Right ventricle myocardium superior (tissue), 1 donor: ENCODE data around the gene QKI. TPM values are rescaled to one million over a fixed set of nuclear protein-coding genes. Genes with fewer than 3 reads are reported as not detected.
"Not testable (repeated sequence)": the region's sequence is repeated elsewhere in the genome, so short reads cannot be mapped to it uniquely, and the experiment has no call there.

ENCODE experiments used
- ATAC-seq: fragments of 200-7000 bp; cut with Tn5 transposase; one replicate; pipeline ENCODE4 v1.9.1; 2020; ENCODE audit warnings: mild to moderate bottlenecking; ENCODE audit not compliant: poor library complexity
- DNase-seq: peaks from one replicate; pipeline ENCODE4 v3.0.0-alpha.2; 2020
- intact Hi-C: fragments of 100-400 bp; cut with DNase I; formaldehyde crosslinking; loops from one replicate; pipeline ENCODE4 v1.11.2; 2022
- total RNA-seq: library from RNA; stranded (reverse); fragmentation: NEBNext Ultra II Directional; extraction: Animal tissue kit (Norgen Biotek cat#: 25700); gene quantifications from one replicate; pipeline ENCODE4 v1.2.1, GENCODE V29; 2021
- donor health status: DM: no; HTN: yes; CAD: no; lungs with severe emphysema.

Gene QKI
- total RNA-seq, 1 donor from 2014 or later = 477 TPM

- intact Hi-C loops = loop anchor here (10.0 kb wide), 1 partner anchor 147 kb away; no protein-coding TSS in a partner anchor
- ATAC-seq (peak; percentile 40), DNase-seq (no peak)
Observed at GRCh38 chr6:163427498-163428254, 13.2 kb downstream of the QKI start.

GRCh38 chr6:163428373-163428772 lies 13.9 kb downstream of the QKI start:
- no peak for DNase-seq
- ATAC-seq = no peak
- intact Hi-C loops = loop anchor here (10.0 kb wide), 1 partner anchor 146 kb away; no protein-coding TSS in a partner anchor

GRCh38 chr6:163429858-163430448 lies 15.4 kb downstream of the QKI start:
- intact Hi-C loops = loop anchor here (10.0 kb wide), 1 partner anchor 145 kb away; no protein-coding TSS in a partner anchor
- no peak for DNase-seq
- ATAC-seq = no peak

GRCh38 chr6:163432300-163432699 lies 17.8 kb downstream of the QKI start:
- no peak for ATAC-seq
- DNase-seq = no peak
- intact Hi-C loops = no loop called here

GRCh38 chr6:163433486-163433885 lies 19.0 kb downstream of the QKI start:
- intact Hi-C loops, DNase-seq, ATAC-seq: not testable (repeated sequence)

GRCh38 chr6:163435023-163435422 lies 20.5 kb downstream of the QKI start:
- no peak for DNase-seq
- intact Hi-C loops = no loop called here
- no peak for ATAC-seq

- ATAC-seq (no peak), DNase-seq (no peak)
- intact Hi-C loops = no loop called here
Observed at GRCh38 chr6:163436843-163437242, 22.3 kb downstream of the QKI start.

GRCh38 chr6:163437466-163437865 lies 22.9 kb downstream of the QKI start:
- no peak for ATAC-seq
- intact Hi-C loops = no loop called here

GRCh38 chr6:163438298-163438939 lies 23.9 kb downstream of the QKI start:
- intact Hi-C loops = no loop called here
- DNase-seq (no peak), ATAC-seq (no peak)

More at GRCh38 chr6:163437466-163437865, 22.9 kb downstream of the QKI start:
- no peak for DNase-seq

GRCh38 chr6:163438940-163439335 lies 24.4 kb downstream of the QKI start:
- DNase-seq (peak; percentile 69), ATAC-seq (peak; percentile 57)
- intact Hi-C loops = no loop called here

GRCh38 chr6:163439390-163439789 lies 24.9 kb downstream of the QKI start:
- intact Hi-C loops, DNase-seq: not testable (repeated sequence)

GRCh38 chr6:163439997-163440396 lies 25.5 kb downstream of the QKI start:
- no peak for DNase-seq
- intact Hi-C loops = no loop called here
- ATAC-seq = no peak

More at GRCh38 chr6:163439390-163439789, 24.9 kb downstream of the QKI start:
- not testable (repeated sequence) for ATAC-seq

- ATAC-seq (no peak), DNase-seq (no peak)
- intact Hi-C loops = no loop called here
Observed at GRCh38 chr6:163442336-163442735, 27.8 kb downstream of the QKI start.

- no peak for DNase-seq
- intact Hi-C loops = no loop called here
- no peak for ATAC-seq
Observed at GRCh38 chr6:163444077-163444476, 29.6 kb downstream of the QKI start.

GRCh38 chr6:163446549-163446948 lies 32.0 kb downstream of the QKI start:
- DNase-seq (no peak), ATAC-seq (no peak)
- intact Hi-C loops = no loop called here

GRCh38 chr6:163449076-163449475 lies 34.6 kb downstream of the QKI start:
- intact Hi-C loops = no loop called here
- DNase-seq = no peak
- no peak for ATAC-seq

- intact Hi-C loops = no loop called here
- DNase-seq (no peak), ATAC-seq (no peak)
Observed at GRCh38 chr6:163454425-163454824, 39.9 kb downstream of the QKI start.

- intact Hi-C loops = no loop called here
- DNase-seq (no peak), ATAC-seq (no peak)
Observed at GRCh38 chr6:163455552-163455951, 41.0 kb downstream of the QKI start.

- DNase-seq (no peak), ATAC-seq (peak; percentile 71)
- intact Hi-C loops = no loop called here
Observed at GRCh38 chr6:163457637-163458561, 43.4 kb downstream of the QKI start.
